WERI-Rb-1 (cell line): Measurements from ENCODE around the gene EDARADD.

Experiments
- DNase-seq: peaks from one replicate; pipeline ENCODE4 v3.0.0-alpha.2; 2020
- H3K27ac ChIP-seq: fragments of 250-450 bp; sonication (Bioruptor Pico); 2 replicates; pipeline ENCODE4 v1.5.1; 2020; ENCODE audit warnings: mild to moderate bottlenecking, moderate library complexity
- H3K27me3 ChIP-seq: fragments of 250-450 bp; sonication (Bioruptor Pico); 2 replicates; pipeline ENCODE4 v1.5.1; 2021; ENCODE audit warnings: mild to moderate bottlenecking, low read depth, moderate library complexity; ENCODE audit not compliant: insufficient read depth, severe bottlenecking
- H3K36me3 ChIP-seq: fragments of 250-450 bp; sonication (Bioruptor Pico); 2 replicates; pipeline ENCODE4 v1.5.1; 2020; ENCODE audit warnings: mild to moderate bottlenecking, moderate library complexity
- H3K4me3 ChIP-seq: 2 replicates; pipeline ENCODE4 v1.5.1; 2011; ENCODE audit warnings: low read depth, mild to moderate bottlenecking, control low read depth, low read length
- H3K9me3 ChIP-seq: fragments of 250-450 bp; sonication (Bioruptor Pico); 2 replicates; pipeline ENCODE4 v1.5.1; 2021; ENCODE audit warnings: mild to moderate bottlenecking, moderate library complexity; ENCODE audit not compliant: severe bottlenecking
- TF ChIP-seq, protein P1 (sequence below): IDR thresholded peaks from 2 replicates; pipeline ENCODE4 v1.5.1; 2011; ENCODE audit warnings: low read depth, mild to moderate bottlenecking, control low read depth, inconsistent platforms, low read length

The EDARADD gene

GRCh38 chr1:236508593-236509027, 114.5 kb downstream of the EDARADD start:
- Histone ChIP-seq H3K27me3 (no peaks in the 10 kb centered on the region), H3K9me3 (no peaks in the 10 kb centered on the region), H3K27ac (no peak overlapping the region), H3K36me3 (no peaks in the 10 kb centered on the region), H3K4me3 (no peak overlapping the region)
- TF ChIP-seq, protein P1, sequence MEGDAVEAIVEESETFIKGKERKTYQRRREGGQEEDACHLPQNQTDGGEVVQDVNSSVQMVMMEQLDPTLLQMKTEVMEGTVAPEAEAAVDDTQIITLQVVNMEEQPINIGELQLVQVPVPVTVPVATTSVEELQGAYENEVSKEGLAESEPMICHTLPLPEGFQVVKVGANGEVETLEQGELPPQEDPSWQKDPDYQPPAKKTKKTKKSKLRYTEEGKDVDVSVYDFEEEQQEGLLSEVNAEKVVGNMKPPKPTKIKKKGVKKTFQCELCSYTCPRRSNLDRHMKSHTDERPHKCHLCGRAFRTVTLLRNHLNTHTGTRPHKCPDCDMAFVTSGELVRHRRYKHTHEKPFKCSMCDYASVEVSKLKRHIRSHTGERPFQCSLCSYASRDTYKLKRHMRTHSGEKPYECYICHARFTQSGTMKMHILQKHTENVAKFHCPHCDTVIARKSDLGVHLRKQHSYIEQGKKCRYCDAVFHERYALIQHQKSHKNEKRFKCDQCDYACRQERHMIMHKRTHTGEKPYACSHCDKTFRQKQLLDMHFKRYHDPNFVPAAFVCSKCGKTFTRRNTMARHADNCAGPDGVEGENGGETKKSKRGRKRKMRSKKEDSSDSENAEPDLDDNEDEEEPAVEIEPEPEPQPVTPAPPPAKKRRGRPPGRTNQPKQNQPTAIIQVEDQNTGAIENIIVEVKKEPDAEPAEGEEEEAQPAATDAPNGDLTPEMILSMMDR, result no peak
- DNase-seq, result no peak

GRCh38 chr1:236509203-236509602, 115.1 kb downstream of the EDARADD start:
- Histone ChIP-seq H3K9me3 (no peaks in the 10 kb centered on the region), H3K4me3 (no peak overlapping the region), H3K27ac (no peak overlapping the region), H3K36me3 (no peaks in the 10 kb centered on the region), H3K27me3 (no peaks in the 10 kb centered on the region)
- DNase-seq, result no peak
- TF ChIP-seq, protein P1, result no peak

DNA sequence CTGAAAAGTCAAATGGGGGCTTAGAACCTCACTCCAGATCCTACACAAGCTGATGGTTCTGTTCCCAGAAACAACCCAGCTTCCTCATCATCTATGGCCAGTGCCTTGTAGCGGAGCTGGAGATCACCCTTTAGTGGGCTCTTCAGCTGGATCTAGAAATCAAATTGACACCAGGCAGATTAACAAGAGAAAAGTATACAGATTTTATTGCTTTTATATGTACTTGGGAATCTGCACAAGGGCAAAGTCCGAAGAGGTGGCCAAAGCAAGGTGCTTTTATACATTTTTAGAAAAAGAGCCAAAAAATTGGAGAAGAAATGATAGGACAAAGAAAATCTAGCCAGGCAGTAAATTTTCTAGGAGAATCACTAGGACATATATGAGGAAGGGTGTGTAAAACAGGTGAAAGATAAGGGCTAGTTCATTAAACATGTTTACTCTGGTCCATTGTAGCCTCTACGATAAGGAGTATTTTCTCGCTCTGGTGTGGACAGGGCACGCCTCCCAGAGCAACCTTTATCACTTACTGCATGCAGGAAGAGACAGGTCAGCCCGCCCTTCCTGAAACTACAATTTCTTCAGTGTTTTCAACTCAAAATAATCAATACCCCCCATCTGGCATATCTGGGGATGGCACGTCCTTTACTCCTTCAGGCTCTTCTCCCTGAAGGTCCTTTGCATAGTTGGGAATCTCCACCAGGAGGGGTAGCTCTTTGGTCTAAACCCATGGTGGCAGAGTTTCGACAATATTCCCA, 115.7 kb downstream of the EDARADD start:
- Histone ChIP-seq H3K9me3 (no peaks in the 10 kb centered on the region), H3K27ac (no peak overlapping the region), H3K36me3 (no peaks in the 10 kb centered on the region), H3K27me3 (no peaks in the 10 kb centered on the region), H3K4me3 (no peak overlapping the region)
- TF ChIP-seq, protein P1, result no peak
- DNase-seq, result no peak

- TF ChIP-seq, protein P1, result no peak
- DNase-seq, result no peak
These were observed 117.8 kb downstream of the EDARADD start for GRCh38 chr1:236511735-236512418.

GRCh38 chr1:236514703-236515442, 120.8 kb downstream of the EDARADD start:
- Histone ChIP-seq H3K4me3 (no peak overlapping the region), H3K27ac (no peak overlapping the region), H3K27me3 (no peaks in the 10 kb centered on the region), H3K9me3 (no peaks in the 10 kb centered on the region), H3K36me3 (no peaks in the 10 kb centered on the region)
- TF ChIP-seq, protein P1, result no peak
- no peak for DNase-seq

More at GRCh38 chr1:236511735-236512418, 117.8 kb downstream of the EDARADD start:
- Histone ChIP-seq H3K27ac (no peak overlapping the region), H3K4me3 (no peak overlapping the region), H3K9me3 (no peaks in the 10 kb centered on the region), H3K27me3 (no peaks in the 10 kb centered on the region), H3K36me3 (no peaks in the 10 kb centered on the region)
